HEK293 (cell line): ENCODE measurements around the gene TTLL9.

Source experiments
- CTCF ChIA-PET: fragments of 350-600 bp; formaldehyde crosslinking; extraction: SDS; loops from one replicate; lab custom pipeline; 2021; ENCODE audit warnings: antibody characterized with exemption; lab: Yijun Ruan, JAX
- POLR2A ChIA-PET: fragments of 300-600 bp; formaldehyde crosslinking; extraction: SDS; loops from one replicate; lab custom pipeline; 2020; ENCODE audit warnings: antibody characterized with exemption, inconsistent platforms; lab: Yijun Ruan, JAX
- H3K27ac ChIP-seq: fragments of 200-500 bp; sonication (Bioruptor generic); 2 replicates; pipeline ENCODE4 v1.5.1; 2014; ENCODE audit warnings: low read depth, low read length, control low read depth, inconsistent platforms; ENCODE audit errors: extremely low read depth
- H3K36me3 ChIP-seq, 2 experiments: fragments of 200-500 bp in 1 of 2; sonication (Bioruptor generic) in 1 of 2; 1 replicate in 1 of 2; 2 replicates in 1 of 2; pipeline ENCODE4 v1.5.1; 2014 to 2017; ENCODE audit warnings: inconsistent platforms in 2 of 2, low read length in 2 of 2; ENCODE audit not compliant: control insufficient read depth in 2 of 2, insufficient read depth in 1 of 2
- H3K4me1 ChIP-seq: fragments of 200-500 bp; sonication (Bioruptor generic); 2 replicates; pipeline ENCODE4 v1.5.1; 2014; ENCODE audit warnings: mild to moderate bottlenecking, low read length, inconsistent platforms; ENCODE audit not compliant: control insufficient read depth, insufficient read depth
- H3K4me3 ChIP-seq: 2 replicates; pipeline ENCODE4 v1.5.1; 2011; ENCODE audit warnings: low read depth, mild to moderate bottlenecking, control low read depth, low read length, moderate library complexity
- H3K9me3 ChIP-seq: fragments of 200-500 bp; sonication (Bioruptor generic); 2 replicates; pipeline ENCODE4 v1.5.1; 2014; ENCODE audit warnings: low read depth, low read length, inconsistent platforms; ENCODE audit not compliant: control insufficient read depth, insufficient read depth
- EGR2 ChIP-seq: fragments of 450-650 bp; formaldehyde crosslinking; IDR thresholded peaks from 2 replicates; pipeline ENCODE4 v1.5.1; 2016; ENCODE audit warnings: low read depth, missing biosample characterization, missing genetic modification characterization
- ELK4 ChIP-seq: IDR thresholded peaks from 2 replicates; pipeline ENCODE4 v1.6.1; 2011; ENCODE audit warnings: mild to moderate bottlenecking, low read depth, low read length, borderline replicate concordance
- FEZF1 ChIP-seq: fragments of 450-650 bp; formaldehyde crosslinking; IDR thresholded peaks from 2 replicates; pipeline ENCODE4 v1.5.1; 2016; ENCODE audit warnings: missing biosample characterization, missing genetic modification characterization
- GLI4 ChIP-seq: fragments of 450-650 bp; formaldehyde crosslinking; IDR thresholded peaks from 2 replicates; pipeline ENCODE4 v1.5.1; 2016; ENCODE audit warnings: missing biosample characterization, missing genetic modification characterization
- GLIS1 ChIP-seq: fragments of 450-650 bp; formaldehyde crosslinking; IDR thresholded peaks from 2 replicates; pipeline ENCODE4 v1.5.1; 2016; ENCODE audit warnings: missing biosample characterization, missing genetic modification characterization
- HOXA7 ChIP-seq: sonication (generic); formaldehyde crosslinking; IDR thresholded peaks from 2 replicates; pipeline ENCODE4 v1.8.1; 2022; ENCODE audit warnings: missing genetic modification reagents, borderline replicate concordance
- KLF1 ChIP-seq: fragments of 450-650 bp; formaldehyde crosslinking; IDR thresholded peaks from 2 replicates; pipeline ENCODE4 v1.5.1; 2016; ENCODE audit warnings: missing biosample characterization, missing genetic modification characterization
- SETDB1 ChIP-seq: IDR thresholded peaks from one replicate; pipeline ENCODE4 v1.6.1; 2017; ENCODE audit warnings: mild to moderate bottlenecking, low read length, moderate library complexity, mixed read lengths; ENCODE audit not compliant: insufficient read length
- ZFHX2 ChIP-seq: fragments of 450-650 bp; formaldehyde crosslinking; conservative IDR thresholded peaks from 2 replicates; pipeline ENCODE4 v1.5.1; 2016; ENCODE audit warnings: missing biosample characterization, missing genetic modification characterization
- ZFP41 ChIP-seq: fragments of 450-650 bp; formaldehyde crosslinking; IDR thresholded peaks from 2 replicates; pipeline ENCODE4 v1.5.1; 2016; ENCODE audit warnings: missing biosample characterization, missing genetic modification characterization, borderline replicate concordance
- ZNF112 ChIP-seq: fragments of 450-650 bp; formaldehyde crosslinking; IDR thresholded peaks from 2 replicates; pipeline ENCODE4 v1.5.0; 2017; ENCODE audit warnings: missing biosample characterization, missing genetic modification characterization
- ZNF223 ChIP-seq: fragments of 450-650 bp; formaldehyde crosslinking; IDR thresholded peaks from 2 replicates; pipeline ENCODE4 v1.5.1; 2016; ENCODE audit warnings: missing biosample characterization, missing genetic modification characterization
- ZNF266 ChIP-seq: fragments of 450-650 bp; formaldehyde crosslinking; IDR thresholded peaks from 2 replicates; pipeline ENCODE4 v1.5.1; 2016; ENCODE audit warnings: missing biosample characterization, missing genetic modification characterization, low read depth
- ZNF274 ChIP-seq, 2 experiments: fragments of 200-500 bp in 1 of 2; fragments of 450-650 bp in 1 of 2; sonication (Bioruptor generic) in 1 of 2; formaldehyde crosslinking in 1 of 2; IDR thresholded peaks; 2 replicates each; pipeline versions ENCODE4 v1.5.1 to v1.6.1; 2014 to 2016; ENCODE audit warnings: borderline replicate concordance in 1 of 2, inconsistent platforms in 1 of 2, low read length in 1 of 2, missing biosample characterization in 1 of 2, missing genetic modification characterization in 1 of 2
- ZNF280C ChIP-seq: fragments of 450-650 bp; formaldehyde crosslinking; IDR thresholded peaks from 2 replicates; pipeline ENCODE4 v1.5.1; 2016; ENCODE audit warnings: missing biosample characterization, missing genetic modification characterization
- ZNF341 ChIP-seq: fragments of 450-650 bp; formaldehyde crosslinking; IDR thresholded peaks from 2 replicates; pipeline ENCODE4; 2016; ENCODE audit warnings: low read depth, missing biosample characterization, missing genetic modification characterization
- ZNF426 ChIP-seq: fragments of 450-650 bp; formaldehyde crosslinking; IDR thresholded peaks from 2 replicates; pipeline ENCODE4 v1.5.1; 2017; ENCODE audit warnings: missing biosample characterization, missing genetic modification characterization, mild to moderate bottlenecking, inconsistent platforms, moderate library complexity
- ZNF449 ChIP-seq: fragments of 450-650 bp; formaldehyde crosslinking; IDR thresholded peaks from 2 replicates; pipeline ENCODE4 v1.5.1; 2017; ENCODE audit warnings: missing biosample characterization, mild to moderate bottlenecking, missing genetic modification characterization, moderate library complexity
- ZNF558 ChIP-seq: fragments of 450-650 bp; formaldehyde crosslinking; IDR thresholded peaks from 2 replicates; pipeline ENCODE4 v1.5.1; 2016; ENCODE audit warnings: missing biosample characterization, missing genetic modification characterization
- ZNF596 ChIP-seq: fragments of 450-650 bp; IDR thresholded peaks from 2 replicates; pipeline ENCODE4 v1.5.0; 2018; ENCODE audit warnings: missing biosample characterization, mild to moderate bottlenecking, missing genetic modification characterization, moderate library complexity
- ZNF623 ChIP-seq: fragments of 450-650 bp; formaldehyde crosslinking; IDR thresholded peaks from 2 replicates; pipeline ENCODE4 v1.5.1; 2016; ENCODE audit warnings: missing biosample characterization, missing genetic modification characterization
- ZNF626 ChIP-seq: fragments of 450-650 bp; sonication (Bioruptor Pico); formaldehyde crosslinking; IDR thresholded peaks from 2 replicates; pipeline ENCODE4 v1.5.1; 2018; ENCODE audit warnings: missing biosample characterization, missing genetic modification characterization, inconsistent platforms
- ZNF704 ChIP-seq: fragments of 450-650 bp; formaldehyde crosslinking; IDR thresholded peaks from 2 replicates; pipeline ENCODE4 v1.5.1; 2016; ENCODE audit warnings: missing biosample characterization, missing genetic modification characterization
- ZNF791 ChIP-seq: fragments of 450-650 bp; formaldehyde crosslinking; IDR thresholded peaks from 2 replicates; pipeline ENCODE4 v1.5.1; 2016; ENCODE audit warnings: missing biosample characterization, missing genetic modification characterization
- ZSCAN30 ChIP-seq: fragments of 450-650 bp; IDR thresholded peaks from 2 replicates; pipeline ENCODE4 v1.5.1; 2018; ENCODE audit warnings: missing biosample characterization, mild to moderate bottlenecking, missing genetic modification characterization, moderate library complexity

Gene TTLL9

GRCh38 chr20:31824125-31824485 is 46.3 kb upstream of the TTLL9 start (continued):
- TF ChIP-seq ZNF704 (tag by site-specific recombination) (no peak), SETDB1 (no peak), KLF1 (tag by site-specific recombination) (no peak), ZFP41 (tag by site-specific recombination) (no peak)

GRCh38 chr20:31824554-31825313 is 45.7 kb upstream of the TTLL9 start:
- TF ChIP-seq HOXA7 (no peak), GLIS1 (peak; percentile 81), ELK4 (no peak), ZNF449 (tag by site-specific recombination) (no peak), GLI4 (no peak), EGR2 (tag by site-specific recombination) (0 out of 2 replicates have a peak, but pooled peaks have one; percentile 11), ZNF426 (tag by site-specific recombination) (no peak), ZNF791 (no peak), ZNF623 (tag by site-specific recombination) (no peak), ZNF280C (no peak), ZNF341 (tag by site-specific recombination) (no peak), ZNF558 (no peak), ZNF274 (IDR thresholded peaks at IDR 0.05; ENCODE audit: low read length) (no peak), ZNF274 (tag by site-specific recombination; IDR thresholded peaks at IDR 0.05; ENCODE audit: borderline replicate concordance) (no peak), KLF1 (tag by site-specific recombination) (peak; percentile 82), ZFHX2 (tag by site-specific recombination) (0 out of 2 replicates have a peak, but pooled peaks have one; percentile 14), ZNF223 (tag by site-specific recombination) (no peak), ZSCAN30 (no peak), ZNF266 (tag by site-specific recombination) (no peak), ZNF626 (no peak), FEZF1 (tag by site-specific recombination) (no peak), ZNF596 (no peak), ZNF112 (tag by site-specific recombination) (no peak)
- H3K4me3 ChIP-seq: no peak overlapping the region
- no peaks in the 10 kb centered on the region for H3K4me1 ChIP-seq
- ChIA-PET CTCF (interaction anchor here (1.2 to 4.1 kb wide), 8 partner anchors 11 to 267 kb away, joined by 3 to 71 read pairs (median 24); partner anchors contain the start of genes FOXS1 and PDRG1), POLR2A (interaction anchor here (1.4 kb wide), 1 partner anchor 127 kb away, joined by 5 read pairs; the partner anchor contains the start of gene PDRG1)
- H3K27ac ChIP-seq: no peak overlapping the region
- no peaks in the 10 kb centered on the region for H3K9me3 ChIP-seq
- H3K36me3 ChIP-seq: no peaks in the 10 kb centered on the region
